Stimulated activated CD4-positive, alpha-beta T cell treated with anti-CD3 and anti-CD28 coated beads, Interleukin-15, amount 100 ng/mL, for 1 hour (primary cell): ENCODE measurements around the gene SLC24A3.

ENCODE experiments used
- DNase-seq, 2 donors: peaks; one replicate each; pipeline ENCODE4 v3.0.0-alpha.2; 2020; ENCODE audit warnings: low read depth in 1 of 2, low spot score in 1 of 2

Gene SLC24A3

DNA sequence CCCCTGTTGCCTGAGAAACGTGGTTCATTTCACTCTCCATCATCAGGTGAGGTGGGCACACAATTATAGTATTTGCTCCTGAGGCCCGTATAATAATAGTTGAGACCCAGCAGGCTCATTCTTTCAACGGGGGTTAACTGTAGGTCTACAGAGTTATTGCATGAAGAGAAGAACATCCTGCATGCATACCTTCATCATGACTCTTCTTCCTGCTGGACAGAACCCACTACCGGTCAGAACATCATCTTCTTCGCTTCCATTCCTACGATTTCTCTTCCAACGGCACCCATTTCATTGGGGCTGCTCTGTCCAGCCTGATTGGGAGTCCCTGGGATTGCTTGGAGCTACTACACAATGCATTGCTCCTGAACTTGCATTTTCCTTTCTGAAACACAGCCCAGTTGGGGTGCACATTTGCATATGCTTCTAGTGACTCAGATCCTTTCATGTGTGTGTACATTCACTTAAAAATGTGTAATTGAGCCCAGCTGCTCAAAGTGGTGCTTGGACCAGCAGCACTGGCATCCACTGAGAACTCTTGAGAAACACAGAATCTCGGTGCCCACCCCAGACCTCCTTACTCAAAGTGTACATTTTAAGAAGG is 57.4 kb downstream of the SLC24A3 start:
- DNase-seq: no peak

DNA sequence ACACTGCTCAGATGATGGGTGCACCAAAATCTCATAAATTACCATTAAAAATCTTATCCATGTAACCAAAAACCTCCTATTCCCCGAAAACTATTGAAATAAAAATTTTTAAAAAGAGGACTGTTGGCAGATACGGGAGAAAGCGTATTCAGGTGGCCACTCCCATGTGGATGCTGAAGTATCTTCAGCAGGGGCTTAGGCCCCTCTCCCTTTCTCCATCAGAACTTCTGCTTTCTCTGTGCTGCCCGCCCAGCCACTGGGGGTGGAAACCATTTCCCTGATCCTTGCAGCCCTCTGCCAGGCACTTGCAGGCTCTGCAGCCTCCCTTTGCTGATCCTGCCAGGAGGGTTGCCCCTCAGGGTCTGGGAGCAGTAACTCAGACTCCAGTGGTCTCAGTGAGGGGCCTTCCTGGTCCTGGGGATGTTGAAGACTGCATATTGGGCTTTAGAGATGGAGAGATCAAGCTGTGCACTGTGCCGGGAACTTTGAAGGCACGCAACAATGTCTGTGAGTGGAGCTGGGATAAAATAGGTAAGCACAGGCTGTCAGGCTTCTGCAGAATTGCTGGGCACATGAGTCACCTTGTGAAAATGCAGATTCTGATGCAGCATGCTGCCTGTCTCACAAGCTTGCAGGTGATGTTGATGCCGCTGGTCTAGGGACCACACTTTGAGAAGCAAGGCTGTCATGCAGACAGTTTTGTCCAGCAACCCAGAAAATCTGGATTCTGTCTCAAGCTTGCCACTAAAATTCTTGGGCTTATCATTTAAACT is 59.6 kb downstream of the SLC24A3 start:
- no peak for DNase-seq

DNA sequence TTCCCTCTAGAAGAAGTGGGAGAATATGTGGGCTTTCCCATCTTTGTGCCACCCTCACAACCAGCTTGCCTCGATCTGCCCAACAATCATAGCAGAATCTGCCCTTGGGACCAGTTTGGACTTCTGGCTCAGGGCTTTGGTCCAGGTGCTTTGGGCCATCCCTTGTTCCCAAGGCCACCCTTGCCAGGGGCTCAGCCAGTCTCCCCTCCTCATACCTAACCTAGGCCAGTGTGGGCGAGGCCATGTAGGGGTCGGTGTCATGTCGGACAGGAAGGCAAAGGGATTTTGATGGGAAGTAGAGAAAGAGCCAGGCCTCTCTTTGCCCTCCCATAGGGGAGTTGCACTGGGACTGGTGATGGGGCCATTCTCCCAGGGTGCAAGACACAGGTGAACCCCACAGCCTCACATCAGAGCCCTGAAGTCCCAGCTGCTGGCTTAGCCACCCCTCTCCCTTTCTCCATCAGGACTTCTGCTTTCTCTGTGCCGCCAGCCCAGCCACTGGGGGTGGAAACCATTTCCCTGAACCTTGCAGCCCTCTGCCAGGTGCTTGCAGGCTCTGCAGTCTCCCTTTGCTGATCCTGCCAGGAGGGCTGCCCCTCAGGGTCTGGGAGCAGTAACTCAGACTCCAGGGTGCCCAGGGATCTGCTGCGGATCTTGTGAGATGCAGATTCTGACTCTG is 60.7 kb downstream of the SLC24A3 start:
- no peak for DNase-seq

DNA sequence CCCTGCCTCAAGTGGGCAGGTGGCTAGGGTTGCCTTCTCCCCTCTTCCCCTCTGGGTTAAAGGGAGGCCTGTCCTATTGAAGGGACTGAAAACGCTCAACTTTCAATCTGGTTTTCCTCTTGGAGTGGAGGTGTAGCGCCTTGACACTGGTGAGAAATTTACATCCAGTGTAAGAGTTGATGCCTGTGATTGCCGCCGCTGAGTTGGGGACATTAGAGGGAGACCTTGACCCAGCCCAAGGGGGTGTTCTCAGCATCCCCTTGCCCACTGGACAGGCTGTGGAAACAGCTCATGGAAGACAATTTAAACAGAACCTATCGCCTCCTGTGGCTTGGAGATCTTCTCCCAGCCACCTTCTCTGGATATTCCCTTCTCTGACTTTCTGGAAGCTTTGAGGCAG is 61.6 kb downstream of the SLC24A3 start:
- no peak for DNase-seq

DNA sequence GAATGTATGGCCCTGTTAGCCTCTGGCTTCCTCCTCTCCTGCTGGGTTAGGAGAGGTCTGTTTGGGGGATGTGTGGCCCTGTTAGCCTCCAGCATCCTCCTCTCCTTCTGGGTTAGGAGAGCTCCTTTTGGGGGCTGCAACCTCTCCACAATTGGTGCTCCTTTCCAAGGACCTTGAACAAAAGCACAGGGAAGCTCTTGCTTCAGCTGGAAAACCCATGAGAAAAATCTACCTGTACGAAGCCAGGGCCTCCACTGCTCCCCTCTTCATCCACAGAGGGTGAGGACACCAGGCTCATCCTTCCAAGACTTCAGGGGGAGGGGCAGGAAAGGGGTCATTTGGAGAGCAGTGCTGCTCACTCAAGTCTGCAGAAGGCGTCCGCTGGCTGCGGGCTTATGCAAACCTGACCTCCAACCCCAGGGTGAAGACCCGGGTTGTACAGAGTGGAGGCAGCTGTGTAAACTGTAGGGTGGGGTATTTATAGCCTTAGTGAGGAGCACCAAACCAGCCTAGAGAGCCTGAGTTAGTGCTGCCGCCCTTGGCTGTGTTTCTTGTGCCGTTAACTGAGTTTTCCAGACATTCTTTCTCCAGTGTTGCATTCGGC is 62.1 kb downstream of the SLC24A3 start:
- no peak for DNase-seq

DNA sequence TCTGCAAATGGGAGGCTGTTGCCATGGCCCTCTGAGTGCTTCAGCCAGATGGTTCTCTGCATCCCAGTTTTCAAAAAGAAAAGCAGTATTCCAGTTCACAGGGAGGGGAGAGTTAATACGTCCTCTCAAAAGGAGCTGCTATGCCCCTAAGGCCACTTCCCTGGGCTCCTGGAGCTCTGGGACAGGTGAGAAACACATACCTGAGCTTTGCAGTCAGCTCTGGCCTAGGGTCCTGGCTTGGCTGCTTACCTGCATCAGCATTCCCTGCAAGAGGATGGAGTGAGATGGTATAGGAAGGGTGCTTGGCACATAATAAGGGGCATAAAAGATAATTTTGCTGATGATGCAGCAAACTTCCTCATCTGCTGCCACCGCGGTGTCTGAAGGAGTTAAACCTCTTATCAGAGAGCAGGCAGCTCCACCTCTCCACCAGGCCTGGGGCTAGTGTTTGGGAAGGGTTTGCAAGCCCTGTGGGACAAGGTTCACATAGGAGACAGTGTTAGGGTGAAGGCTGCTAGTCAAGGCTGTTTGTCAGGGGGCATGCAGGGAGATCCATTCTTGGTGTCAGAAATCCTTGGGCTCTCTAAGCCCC is 62.7 kb downstream of the SLC24A3 start:
- DNase-seq: no peak

DNA sequence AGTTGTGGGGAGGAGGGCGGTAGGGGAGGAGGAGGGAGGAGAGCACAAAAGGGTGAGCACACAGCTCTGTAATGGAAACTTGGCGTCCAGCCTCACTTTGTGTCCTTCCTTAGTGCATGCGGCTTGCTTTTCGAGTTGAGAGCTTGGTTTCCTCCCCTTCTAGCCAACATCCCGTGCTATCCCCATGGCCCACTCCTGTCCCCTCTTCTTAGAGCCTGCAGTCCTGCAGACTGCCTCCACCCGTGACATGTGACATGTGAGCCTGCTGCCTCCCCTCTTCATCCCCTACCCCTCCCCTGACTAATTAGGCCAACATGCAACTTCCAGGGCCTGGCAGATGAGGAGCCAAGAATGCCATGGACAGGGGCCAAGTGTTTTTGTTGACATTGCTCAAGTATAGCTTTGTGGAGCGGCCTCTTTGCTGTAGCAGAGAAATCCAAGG is 63.2 kb downstream of the SLC24A3 start:
- no peak for DNase-seq

DNA sequence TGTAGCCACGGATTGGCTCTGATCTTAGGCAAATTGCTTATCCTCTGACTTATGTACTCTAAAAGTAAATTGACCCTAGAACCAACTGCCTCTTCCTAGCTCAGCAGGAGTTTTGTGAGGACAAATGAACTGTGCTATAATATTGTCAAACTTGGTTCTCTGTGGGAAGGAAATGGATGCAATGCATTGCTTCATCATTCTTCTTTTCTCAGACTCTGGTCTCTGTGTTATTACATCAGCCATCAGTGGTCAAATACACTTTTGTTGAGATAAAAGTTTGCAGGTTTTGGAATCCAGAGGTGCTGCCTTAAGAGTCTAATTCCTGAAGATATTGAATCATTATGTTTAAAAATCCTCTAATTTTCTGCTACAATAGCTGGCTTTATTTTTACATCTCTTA is 64.9 kb downstream of the SLC24A3 start:
- DNase-seq: no peak

DNA sequence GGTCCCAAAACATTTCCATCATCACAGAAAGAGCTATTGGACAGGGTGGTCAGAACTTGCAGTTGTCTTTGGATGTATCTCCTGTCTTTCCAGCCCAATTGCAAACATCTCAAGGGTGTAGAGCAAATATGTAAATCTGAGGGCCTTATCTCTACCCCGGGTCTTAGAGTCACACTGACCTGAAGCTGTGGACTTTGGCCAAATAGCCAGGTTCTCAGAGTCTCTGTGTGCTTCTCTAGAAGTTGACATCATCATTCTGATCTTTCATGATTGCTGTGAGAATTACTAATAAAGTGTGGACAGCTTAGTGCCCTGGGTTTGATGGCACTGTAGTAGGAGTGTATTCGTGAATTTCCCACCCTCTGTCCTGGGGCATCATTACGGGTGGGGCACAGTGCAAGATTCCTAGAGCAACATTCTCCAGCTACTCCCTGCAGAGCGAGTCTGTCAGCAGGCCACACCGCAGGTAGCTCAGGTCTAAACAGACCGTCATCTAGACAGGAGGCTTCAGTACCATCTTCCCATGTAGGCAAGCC is 71.1 kb downstream of the SLC24A3 start:
- no peak for DNase-seq

DNA sequence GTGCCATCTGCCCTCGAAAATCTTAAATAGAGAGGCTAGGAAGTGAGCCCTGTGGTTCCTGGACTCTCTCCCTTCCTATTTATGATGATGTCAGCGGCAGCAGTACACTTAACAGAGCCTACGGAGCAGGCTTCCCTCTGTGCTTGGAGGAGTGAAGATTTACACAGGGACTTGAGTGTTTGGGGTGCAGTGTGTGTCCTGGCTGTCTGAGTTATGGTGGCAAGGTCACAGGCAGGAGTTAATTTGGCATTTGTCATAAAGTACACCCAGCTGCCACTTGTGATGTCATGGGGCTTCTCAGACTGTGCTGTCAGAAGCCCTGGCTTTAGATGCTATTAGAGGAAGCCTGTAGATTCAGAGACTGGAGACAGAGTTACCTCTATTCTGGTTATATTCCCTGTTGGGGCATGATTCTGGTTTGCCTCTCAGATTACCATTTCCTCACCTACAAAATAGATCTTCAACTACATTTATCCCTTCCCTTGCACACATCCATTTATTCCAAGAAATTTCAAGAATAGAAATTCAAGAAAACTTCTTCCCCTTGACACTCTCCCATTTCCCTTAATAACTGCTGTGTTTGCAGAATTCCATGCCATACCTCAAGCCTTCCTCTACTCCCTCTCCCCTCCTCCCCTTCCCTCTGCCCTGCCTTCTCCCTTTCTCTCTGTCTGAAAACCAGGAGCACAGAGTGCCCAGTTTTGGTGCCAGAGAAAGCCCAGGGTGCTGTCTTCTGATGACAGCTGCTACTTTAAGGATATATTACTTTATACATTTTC is 72.1 kb downstream of the SLC24A3 start:
- DNase-seq: no peak

DNA sequence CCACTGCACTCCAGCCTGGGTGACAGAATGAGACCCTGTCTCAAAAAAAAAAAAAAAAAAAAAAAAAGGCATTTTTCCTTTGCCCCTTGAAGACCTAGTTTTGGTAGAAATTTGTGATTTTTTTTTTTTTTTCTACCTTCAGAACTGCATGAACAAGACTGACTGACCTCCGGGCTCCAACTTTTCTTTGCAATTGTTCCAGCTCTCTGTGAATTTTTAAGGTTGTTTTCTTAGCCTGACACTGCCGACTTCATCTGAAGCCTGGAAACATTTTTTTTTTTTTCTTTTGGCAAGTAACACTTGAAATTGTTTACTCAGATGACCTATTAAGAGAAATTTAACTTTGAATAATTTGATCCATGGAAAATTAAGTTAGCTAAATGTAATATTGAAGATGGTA is 73.0 kb downstream of the SLC24A3 start:
- DNase-seq: no peak

DNA sequence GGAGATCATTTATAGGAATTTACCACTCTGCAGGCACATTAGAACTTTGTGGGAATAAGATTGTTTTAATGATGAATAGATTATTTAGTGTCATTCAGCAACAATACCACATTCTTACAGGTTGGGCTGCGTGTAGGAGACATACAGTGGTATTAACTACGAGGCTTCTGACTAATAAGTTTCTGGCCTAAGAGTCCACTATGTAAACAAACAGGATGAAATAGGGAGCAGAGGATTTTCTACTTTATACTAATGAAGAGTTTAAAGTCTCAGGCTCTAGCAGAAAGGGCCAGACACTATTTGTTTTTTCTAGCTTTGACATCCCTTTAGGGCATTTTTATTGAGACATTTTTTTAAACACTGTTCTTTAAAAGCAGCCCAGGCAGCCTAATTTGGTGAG is 75.6 kb downstream of the SLC24A3 start:
- DNase-seq: no peak

DNA sequence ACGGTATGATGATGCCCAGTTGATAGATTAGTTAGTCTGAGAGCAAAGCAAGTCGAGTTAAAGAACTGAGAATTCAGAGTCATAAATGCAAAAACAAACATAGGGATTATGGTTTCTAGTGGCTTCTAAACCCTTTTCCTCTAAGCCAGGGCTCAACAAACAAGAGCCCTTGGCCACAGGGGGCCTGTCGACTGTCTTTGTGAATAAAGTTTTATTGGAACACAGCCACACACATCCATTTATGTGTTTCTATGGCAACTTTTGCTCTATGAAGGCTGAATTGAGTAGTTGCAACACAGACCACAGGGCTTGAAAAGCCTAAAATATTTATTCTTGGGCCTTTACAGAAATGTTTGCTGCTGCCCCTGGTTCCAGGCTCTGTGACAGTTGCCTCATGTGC is 76.2 kb downstream of the SLC24A3 start:
- DNase-seq: no peak

DNA sequence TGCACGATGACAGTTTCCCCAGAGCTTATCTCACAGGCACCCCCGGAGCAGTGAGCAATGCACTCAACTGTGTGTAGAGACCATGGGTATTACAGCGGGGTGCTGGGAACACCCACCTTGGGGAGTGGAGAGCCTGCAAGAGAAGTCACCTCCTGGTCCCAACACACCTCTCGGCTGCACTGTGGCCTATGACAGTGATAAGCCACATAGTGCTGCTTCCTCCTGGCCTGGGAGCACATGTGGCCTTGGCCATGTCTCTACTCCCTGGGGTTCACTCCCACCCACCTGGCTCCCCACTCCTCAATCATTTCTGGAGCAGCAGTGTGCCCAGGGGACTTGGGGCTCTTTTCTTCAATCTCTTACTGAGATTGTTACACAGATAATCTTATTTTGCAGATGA is 77.0 kb downstream of the SLC24A3 start:
- no peak for DNase-seq

DNA sequence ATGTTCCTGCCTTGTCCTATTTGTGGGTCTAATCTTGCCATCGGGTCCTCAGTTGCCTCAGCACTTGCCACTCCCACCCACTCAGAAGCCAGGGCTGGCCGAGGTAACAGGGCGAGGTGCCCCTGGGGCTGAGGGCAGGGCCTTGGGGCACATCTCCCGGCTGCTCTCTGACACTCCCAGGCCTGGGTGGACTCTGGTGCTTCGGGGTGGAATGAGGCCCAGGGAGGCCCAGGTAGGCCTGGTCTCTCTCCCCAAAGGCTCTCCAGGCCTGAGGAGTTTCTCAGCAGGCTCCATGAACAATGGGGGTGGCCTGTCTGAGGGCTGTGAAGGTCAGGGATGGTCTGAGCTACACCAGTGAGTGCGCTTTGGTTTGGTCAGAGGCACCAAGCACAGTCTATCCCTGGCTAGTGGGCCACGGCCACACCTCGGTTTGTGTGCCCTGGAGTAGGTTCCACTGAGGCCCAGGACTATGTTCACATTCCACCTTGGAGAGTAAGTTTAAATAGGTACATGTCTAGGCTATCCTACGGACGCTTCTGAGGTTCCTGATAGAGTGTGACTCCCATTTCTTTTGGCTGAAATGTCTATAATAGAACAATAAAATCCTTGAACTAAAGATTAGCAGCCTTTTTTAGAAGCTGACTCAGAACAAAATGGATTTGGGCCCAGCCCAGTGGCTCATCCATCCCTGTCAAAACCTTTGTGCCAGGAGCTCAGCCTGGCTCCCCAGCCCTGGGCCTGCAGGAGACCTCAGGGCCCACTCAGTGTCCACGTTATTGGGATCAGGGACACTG is 78.8 kb downstream of the SLC24A3 start:
- DNase-seq: no peak

DNA sequence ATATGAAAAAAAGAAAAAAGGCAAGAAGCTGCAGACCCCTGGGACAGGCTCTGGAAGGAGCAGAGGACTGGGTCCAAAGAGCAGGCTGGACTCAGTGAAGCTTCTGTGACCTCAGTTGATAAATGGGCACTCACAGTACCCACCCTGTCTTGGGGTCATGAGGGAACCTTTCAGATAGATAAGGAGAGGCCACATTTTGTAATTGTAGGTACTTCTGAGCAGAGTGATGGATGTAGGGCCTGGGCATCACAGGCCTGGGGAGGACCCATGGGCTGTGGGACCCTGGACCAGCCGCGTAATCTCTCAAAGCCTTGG is 79.3 kb downstream of the SLC24A3 start:
- DNase-seq: no peak

DNA sequence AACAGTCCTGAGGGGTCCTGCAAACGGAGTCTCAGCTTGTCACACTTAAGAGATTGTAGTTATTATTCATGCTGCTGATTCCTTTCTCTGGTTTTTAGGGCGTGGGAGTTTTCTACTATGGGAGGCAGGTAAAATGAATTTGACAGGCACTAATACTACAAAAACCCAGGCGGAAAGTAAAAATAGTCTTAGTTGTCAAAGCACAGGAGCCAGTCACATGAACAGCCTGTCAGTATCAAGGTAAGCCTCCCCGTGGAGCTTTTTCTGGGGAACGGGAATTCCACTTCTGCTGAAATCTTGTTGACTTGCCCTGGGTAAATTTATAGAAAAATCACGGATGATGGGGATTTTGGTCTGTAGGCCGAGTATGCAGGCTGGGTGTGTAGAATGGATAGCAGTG is 79.8 kb downstream of the SLC24A3 start:
- DNase-seq: no peak

DNA sequence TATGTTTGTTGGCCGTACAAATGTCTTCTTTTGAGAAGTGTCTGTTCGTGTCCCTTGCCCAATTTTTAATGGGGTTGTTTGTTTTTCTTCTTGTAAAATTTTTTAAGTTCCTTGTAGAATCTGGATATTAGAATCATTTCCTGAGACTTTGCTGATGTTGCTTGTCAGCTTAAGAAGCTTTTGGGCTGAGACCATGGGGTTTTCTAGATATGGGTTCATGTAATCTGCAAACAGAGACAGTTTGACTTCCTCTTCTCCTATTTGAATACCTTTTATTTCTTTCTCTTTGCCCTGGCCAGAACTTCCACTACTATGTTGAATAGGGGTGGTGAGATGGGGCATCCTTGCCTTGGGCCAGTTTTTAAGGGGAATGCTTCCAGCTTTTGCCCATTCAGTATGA is 82.6 kb downstream of the SLC24A3 start:
- DNase-seq: no peak

DNA sequence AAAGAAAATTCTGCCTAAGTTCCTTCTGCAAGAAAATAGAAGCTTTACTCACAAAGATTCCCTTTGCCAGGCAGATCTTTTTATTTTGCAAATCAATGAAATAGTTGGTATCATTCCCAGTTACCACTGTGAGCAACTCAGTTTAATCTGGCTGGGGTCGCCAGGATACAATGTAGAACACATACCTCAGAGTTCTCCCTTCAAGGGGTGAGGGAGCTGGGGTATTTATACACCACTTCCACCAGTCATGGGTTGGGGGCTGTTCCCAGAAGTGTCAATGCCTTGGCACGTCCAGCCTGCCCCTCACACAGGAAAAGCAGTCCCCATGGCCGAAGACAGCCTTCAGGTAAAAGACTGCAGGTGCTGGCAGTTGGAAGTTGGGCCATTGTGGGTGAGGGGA is 86.2 kb downstream of the SLC24A3 start:
- no peak for DNase-seq

DNA sequence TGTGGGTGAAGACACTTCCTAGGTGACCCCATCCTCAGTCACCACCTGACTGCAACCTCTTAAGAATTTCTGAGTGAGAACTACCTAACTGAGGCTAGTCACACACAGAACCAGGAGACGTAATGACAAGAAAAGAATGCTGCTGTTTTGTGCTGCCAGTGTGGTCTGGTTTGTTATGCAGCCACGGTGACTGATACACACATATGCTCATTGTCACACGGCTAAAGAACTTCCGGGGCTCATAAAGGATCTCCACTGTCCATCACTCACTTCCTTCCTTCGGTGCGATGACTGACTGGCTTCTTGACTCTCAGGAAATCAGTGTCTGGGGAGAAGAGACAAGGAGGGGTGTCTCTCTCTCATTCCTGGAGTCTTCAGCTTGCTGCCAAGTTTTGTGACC is 88.0 kb downstream of the SLC24A3 start:
- DNase-seq: no peak
